ENCODE results near the gene NHLRC2.

Gene NHLRC2

GRCh38 chr10:113856563-113856962 lies 2.1 kb downstream of the NHLRC2 start:
- no peak for DNase-seq
- in situ Hi-C loops (cut with MboI; ENCODE audit: low pct_unique_long_range_greater_than_20kb, low sequenced_read_pairs), result no loop called here

DNA sequence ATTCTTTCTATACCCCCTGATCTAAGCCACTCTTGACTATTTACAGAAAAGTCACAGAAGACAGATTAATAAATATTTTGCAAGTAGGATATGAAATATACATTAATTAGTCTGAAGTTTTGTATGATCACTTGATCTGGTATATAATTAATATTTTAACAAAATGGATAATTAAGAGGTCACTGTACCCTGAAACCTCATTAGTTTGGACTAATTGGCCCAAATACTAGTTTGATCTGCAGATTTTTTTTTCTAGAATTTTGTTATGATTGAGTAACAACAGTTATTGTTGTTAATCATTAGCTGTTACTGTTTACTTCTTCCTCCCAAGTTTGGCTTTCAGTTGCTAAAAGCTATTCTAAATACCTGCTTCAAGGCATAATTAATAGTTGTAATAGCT lies 2.7 kb downstream of the NHLRC2 start:
- in situ Hi-C loops (cut with MboI; ENCODE audit: low pct_unique_long_range_greater_than_20kb, low sequenced_read_pairs), result no loop called here
- no peak for DNase-seq

DNA sequence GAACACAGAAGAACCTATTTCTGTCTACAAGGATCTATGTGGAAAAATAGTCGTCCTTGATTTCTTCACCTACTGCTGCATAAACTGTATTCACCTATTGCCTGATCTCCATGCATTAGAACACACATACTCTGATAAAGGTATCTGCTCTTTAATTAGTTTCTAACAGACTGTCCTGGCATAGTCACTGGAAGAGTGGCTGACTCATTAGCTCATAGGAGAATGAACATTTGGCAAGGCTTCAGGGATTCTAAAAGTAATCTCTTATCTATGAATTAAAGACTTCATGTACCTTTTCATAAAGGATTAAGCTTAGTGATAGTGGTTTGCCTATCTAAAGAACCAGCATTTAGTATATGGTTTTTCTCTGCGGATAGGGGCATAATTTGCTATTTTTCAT lies 4.1 kb downstream of the NHLRC2 start:
- DNase-seq, result no peak
- in situ Hi-C loops (cut with MboI; ENCODE audit: low pct_unique_long_range_greater_than_20kb, low sequenced_read_pairs), result no loop called here

DNA sequence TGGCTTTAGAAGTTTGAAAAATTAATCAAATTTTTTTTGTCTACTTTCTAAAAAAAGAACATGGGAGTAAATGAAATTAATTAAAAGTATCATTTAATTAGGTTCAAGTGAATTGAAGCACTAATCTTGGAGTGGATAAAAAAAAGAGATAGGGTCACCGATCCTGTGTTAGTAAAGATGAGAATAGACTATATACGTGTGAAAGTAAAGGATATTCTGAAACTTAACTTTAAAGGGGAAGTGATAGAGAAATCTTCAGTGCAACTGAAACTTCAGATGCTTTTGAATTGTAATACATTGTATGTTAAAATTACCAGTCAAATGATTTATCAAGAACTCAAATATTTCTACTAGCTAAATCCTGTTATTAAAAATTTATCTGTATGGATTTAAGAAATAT lies 4.8 kb downstream of the NHLRC2 start:
- in situ Hi-C loops (cut with MboI; ENCODE audit: low pct_unique_long_range_greater_than_20kb, low sequenced_read_pairs), result no loop called here

GRCh38 chr10:113865901-113866300 lies 11.4 kb downstream of the NHLRC2 start:
- DNase-seq, result no peak
- in situ Hi-C loops (cut with MboI; ENCODE audit: low pct_unique_long_range_greater_than_20kb, low sequenced_read_pairs), result no loop called here

More for the DNA sequence above, 4.8 kb downstream of the NHLRC2 start:
- no peak for DNase-seq

- in situ Hi-C loops (cut with MboI; ENCODE audit: low pct_unique_long_range_greater_than_20kb, low sequenced_read_pairs), result no loop called here
- DNase-seq, result no peak
These were observed 12.3 kb downstream of the NHLRC2 start for GRCh38 chr10:113866551-113867394.

- in situ Hi-C loops (cut with MboI; ENCODE audit: low pct_unique_long_range_greater_than_20kb, low sequenced_read_pairs), result no loop called here
These were observed 13.4 kb downstream of the NHLRC2 start for GRCh38 chr10:113867904-113868303.

DNA sequence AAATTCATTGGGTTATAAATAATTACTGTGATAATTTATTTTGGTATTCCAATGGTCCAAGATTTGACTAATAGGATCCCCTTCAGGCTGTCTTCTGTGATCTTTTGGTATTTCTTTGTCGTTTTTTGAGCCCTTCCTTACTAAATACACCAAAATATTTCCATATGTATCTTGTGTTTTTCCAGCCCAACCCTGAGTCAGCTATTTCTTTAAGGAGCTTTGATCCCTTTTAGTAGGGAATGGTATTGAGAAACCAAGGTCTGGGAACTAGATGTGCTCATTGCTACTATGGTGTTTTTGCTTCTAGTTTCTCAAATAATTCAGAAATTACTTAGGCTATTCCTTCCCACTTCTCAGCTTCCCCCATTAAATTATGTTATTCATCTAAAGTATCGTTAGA lies 15.3 kb downstream of the NHLRC2 start:
- DNase-seq, result no peak
- in situ Hi-C loops (cut with MboI; ENCODE audit: low pct_unique_long_range_greater_than_20kb, low sequenced_read_pairs), result no loop called here

More at GRCh38 chr10:113867904-113868303, 13.4 kb downstream of the NHLRC2 start:
- DNase-seq, result peak; percentile 63

- peak; percentile 28 for DNase-seq
- in situ Hi-C loops (cut with MboI; ENCODE audit: low pct_unique_long_range_greater_than_20kb, low sequenced_read_pairs), result no loop called here
These were observed 17.9 kb downstream of the NHLRC2 start for GRCh38 chr10:113872139-113873030.

GRCh38 chr10:113875212-113875611 lies 20.8 kb downstream of the NHLRC2 start:
- no peak for DNase-seq
- in situ Hi-C loops (cut with MboI; ENCODE audit: low pct_unique_long_range_greater_than_20kb, low sequenced_read_pairs), result no loop called here

- no peak for DNase-seq
- in situ Hi-C loops (cut with MboI; ENCODE audit: low pct_unique_long_range_greater_than_20kb, low sequenced_read_pairs), result no loop called here
These were observed 22.0 kb downstream of the NHLRC2 start for GRCh38 chr10:113876461-113876860.

DNA sequence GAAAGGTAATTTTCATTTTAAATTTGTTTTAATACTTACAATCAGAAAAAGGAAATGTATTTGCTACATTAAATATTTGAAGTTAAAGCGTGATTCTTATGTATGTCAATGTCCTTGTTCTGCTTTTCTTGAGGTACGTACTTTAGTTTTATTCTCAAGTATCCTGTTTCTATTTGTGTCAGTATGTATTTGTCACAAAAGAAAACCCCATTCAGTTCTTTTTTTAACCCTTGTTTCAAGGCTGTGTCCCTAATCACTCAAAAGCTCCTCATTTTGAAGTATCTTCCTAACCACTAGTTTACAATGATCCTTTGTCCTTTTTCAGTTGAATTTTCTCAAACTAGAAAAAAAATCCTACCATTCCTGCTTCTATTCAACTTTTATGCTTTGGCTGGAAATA lies 25.2 kb downstream of the NHLRC2 start:
- DNase-seq, result no peak
- in situ Hi-C loops (cut with MboI; ENCODE audit: low pct_unique_long_range_greater_than_20kb, low sequenced_read_pairs), result no loop called here

- in situ Hi-C loops (cut with MboI; ENCODE audit: low pct_unique_long_range_greater_than_20kb, low sequenced_read_pairs), result no loop called here
- no peak for DNase-seq
These were observed 25.8 kb downstream of the NHLRC2 start for GRCh38 chr10:113880236-113880635.

DNA sequence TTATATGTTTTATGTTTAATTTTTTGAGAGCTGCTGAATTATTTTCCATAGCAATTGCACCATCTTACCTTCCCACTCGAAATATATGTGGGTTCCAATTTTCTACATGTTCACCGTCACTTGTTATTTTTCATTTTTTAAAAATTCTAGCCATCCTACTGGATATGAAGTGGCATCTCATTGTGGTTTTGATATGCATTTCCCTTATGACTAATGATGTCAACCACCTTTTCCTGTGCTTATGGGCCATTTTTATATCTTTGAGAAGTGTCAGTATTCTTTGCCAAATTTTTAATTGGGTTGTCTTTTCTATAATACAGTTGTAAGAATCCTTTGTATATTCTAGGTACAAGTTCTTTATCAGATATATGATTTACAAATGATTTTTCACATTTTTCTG lies 27.8 kb downstream of the NHLRC2 start:
- DNase-seq, result no peak
- in situ Hi-C loops (cut with MboI; ENCODE audit: low pct_unique_long_range_greater_than_20kb, low sequenced_read_pairs), result no loop called here

- in situ Hi-C loops (cut with MboI; ENCODE audit: low pct_unique_long_range_greater_than_20kb, low sequenced_read_pairs), result no loop called here
- DNase-seq, result no peak
These were observed 35.5 kb downstream of the NHLRC2 start for GRCh38 chr10:113889911-113890310.

DNA sequence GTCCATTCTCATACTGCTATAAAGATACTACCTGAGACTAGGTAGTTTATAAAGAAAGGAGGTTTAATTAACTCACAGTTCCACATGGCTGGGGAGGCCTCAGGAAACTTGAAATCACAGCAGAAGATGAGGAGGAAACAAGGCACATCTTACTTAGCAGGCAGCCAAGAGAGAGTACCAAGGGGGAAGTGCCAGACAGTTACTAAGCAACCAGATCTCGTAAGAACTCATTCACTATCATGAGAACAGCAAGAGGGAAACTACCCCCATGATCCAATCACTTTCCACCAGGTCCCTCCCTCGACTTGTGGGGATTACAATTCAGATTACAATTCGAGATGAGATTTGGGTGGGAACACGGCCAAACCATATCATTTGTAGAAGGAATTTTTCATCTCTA lies 36.3 kb downstream of the NHLRC2 start:
- in situ Hi-C loops (cut with MboI; ENCODE audit: low pct_unique_long_range_greater_than_20kb, low sequenced_read_pairs), result no loop called here
- no peak for DNase-seq

GRCh38 chr10:113891476-113891875 lies 37.0 kb downstream of the NHLRC2 start:
- in situ Hi-C loops (cut with MboI; ENCODE audit: low pct_unique_long_range_greater_than_20kb, low sequenced_read_pairs), result no loop called here
- DNase-seq, result no peak

DNA sequence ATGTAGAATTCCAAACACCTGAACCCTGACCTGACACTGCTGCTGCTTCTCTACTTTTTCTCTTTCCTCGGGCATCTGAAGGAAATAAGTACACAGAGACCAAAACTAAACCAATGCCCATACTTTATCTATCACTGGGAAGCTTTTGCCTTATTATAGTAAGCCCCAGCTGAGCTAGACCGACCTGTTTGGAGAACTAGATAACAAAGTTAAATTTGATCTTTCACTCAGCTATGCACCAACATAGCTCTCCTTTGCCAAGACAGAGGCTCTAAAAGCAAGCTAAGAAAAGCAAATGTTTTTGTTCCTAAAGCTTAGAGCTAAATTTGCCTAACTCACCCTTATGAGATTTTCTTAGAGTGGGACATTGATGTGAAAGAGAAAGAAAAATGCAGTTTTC lies 39.1 kb downstream of the NHLRC2 start:
- in situ Hi-C loops (cut with MboI; ENCODE audit: low pct_unique_long_range_greater_than_20kb, low sequenced_read_pairs), result no loop called here
- no peak for DNase-seq

GRCh38 chr10:113894581-113894980 lies 40.1 kb downstream of the NHLRC2 start:
- DNase-seq, result no peak
- in situ Hi-C loops (cut with MboI; ENCODE audit: low pct_unique_long_range_greater_than_20kb, low sequenced_read_pairs), result no loop called here

DNA sequence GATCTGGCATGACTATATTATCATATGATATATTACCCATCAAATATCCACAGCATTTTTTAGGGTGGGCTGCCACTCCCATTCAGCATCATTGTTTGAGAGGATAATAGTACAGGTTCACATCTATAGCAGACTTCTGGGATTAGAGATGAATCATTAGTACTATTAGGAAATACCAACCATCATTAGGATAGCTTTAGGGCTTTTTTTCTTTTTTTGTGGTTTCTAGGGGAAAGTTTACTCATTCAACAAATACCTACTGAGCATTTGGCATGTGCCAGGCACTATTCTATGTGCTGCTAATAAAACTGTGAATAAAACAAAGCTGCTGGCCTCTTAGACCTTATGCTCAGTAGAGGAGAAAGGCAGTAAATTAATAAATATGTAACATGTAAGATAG lies 40.6 kb downstream of the NHLRC2 start:
- no peak for DNase-seq
- in situ Hi-C loops (cut with MboI; ENCODE audit: low pct_unique_long_range_greater_than_20kb, low sequenced_read_pairs), result no loop called here
